Stromal cell of bone marrow (primary cell): Measurements from ENCODE around the gene PRAMEF7.
"Not testable (repeated sequence)": the region's sequence is repeated elsewhere in the genome, so short reads cannot be mapped to it uniquely, and the experiment has no call there.

Experiments
- DNase-seq: peaks from one replicate; pipeline ENCODE4 v3.0.0-alpha.2; 2012; ENCODE audit warnings: low read depth

Gene PRAMEF7

GRCh38 chr1:12916310-12916709 lies at the start of gene PRAMEF7:
TSS of gene PRAMEF7 (plus strand) at chr1:12916610. CDS start at chr1:12917693, 1,083 bp downstream.
- DNase-seq, result not testable (repeated sequence)

- DNase-seq, result not testable (repeated sequence)
These were observed 38.0 kb upstream of the PRAMEF7 start for GRCh38 chr1:12878453-12878852.

GRCh38 chr1:12886101-12886500 lies 30.3 kb upstream of the PRAMEF7 start, which contains the start of gene PRAMEF4:
TSS of gene PRAMEF4 (minus strand) at chr1:12886201. CDS start at chr1:12883394, 2,807 bp downstream.
- DNase-seq, result not testable (repeated sequence)

- DNase-seq, result not testable (repeated sequence)
These were observed 18.2 kb upstream of the PRAMEF7 start, which contains the start of gene PRAMEF10 for GRCh38 chr1:12898170-12898569. TSS of gene PRAMEF10 (minus strand) at chr1:12898270. CDS start at chr1:12895847, 2,423 bp downstream.

GRCh38 chr1:12899186-12899585 lies 17.2 kb upstream of the PRAMEF7 start:
- DNase-seq, result not testable (repeated sequence)

GRCh38 chr1:12903793-12904572 lies 12.4 kb upstream of the PRAMEF7 start:
- DNase-seq, result not testable (repeated sequence)

GRCh38 chr1:12921749-12922148 lies 5.3 kb downstream of the PRAMEF7 start:
- DNase-seq, result not testable (repeated sequence)

GRCh38 chr1:12924368-12924767 lies 8.0 kb downstream of the PRAMEF7 start:
- DNase-seq, result not testable (repeated sequence)

GRCh38 chr1:12947480-12947879 lies 31.1 kb downstream of the PRAMEF7 start, which contains the start of gene PRAMEF6:
TSS of gene PRAMEF6 (minus strand) at chr1:12947580. CDS start at chr1:12942518, 5,062 bp downstream.
- not testable (repeated sequence) for DNase-seq
